ENCODE measurements around the gene NALCN.

Gene NALCN

DNA sequence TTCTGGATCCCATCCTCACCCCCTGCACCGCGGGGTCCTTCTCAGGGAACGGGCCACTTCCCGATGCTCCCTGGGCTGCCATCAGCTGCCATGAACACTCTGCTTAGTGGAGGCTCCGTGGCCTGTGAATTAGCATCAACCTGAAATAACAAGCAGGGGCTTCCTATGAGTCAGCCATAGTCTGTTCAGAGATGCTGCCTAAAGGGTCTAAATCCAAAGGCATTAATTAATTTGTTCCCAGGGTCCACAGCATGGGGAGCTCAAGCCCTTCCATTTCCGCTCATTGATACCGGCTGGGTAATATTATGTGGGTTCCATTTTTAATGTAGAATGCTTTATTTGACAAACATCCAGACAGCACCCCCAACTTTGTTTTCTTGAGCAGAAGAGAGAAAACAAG lies 399.8 kb downstream of the NALCN start:
- no peak for DNase-seq

DNA sequence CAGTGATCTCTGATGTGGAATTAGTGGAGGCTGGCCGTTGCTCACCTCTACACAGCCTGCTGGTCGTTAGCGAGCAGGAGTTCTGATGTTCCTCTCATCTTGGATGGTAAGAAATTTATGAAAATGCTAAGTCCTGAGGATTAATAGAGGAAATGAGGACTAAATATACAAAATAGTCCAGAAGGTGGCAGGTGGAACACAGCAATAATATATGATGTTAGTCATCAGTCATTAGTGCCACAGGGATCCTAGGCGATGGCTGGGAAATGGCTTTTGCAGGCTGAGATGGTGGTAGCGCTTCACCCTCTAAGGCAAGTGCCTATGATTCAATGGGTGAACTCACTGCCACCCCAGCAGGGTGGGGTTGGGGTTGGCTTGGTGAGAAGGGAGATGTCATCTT lies 403.1 kb downstream of the NALCN start:
- DNase-seq = no peak

DNA sequence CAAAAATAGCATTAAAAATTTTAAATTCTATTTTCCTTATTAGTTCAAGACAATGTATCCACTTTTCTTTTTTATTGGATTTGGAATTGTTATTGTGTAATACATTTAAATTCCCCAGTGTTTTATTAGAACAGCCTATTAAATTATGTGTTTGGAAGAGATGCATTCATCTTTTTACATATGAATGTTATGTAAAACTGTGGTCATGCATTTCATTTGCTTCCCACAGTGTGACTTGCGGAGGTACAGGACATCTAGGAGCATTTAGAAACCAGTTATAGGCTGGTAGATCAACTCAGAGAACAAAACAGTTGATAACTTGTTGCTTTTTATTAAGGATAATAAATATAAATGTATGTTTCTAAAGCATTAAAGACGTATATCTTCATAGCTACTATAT lies 406.2 kb downstream of the NALCN start:
- DNase-seq = no peak

DNA sequence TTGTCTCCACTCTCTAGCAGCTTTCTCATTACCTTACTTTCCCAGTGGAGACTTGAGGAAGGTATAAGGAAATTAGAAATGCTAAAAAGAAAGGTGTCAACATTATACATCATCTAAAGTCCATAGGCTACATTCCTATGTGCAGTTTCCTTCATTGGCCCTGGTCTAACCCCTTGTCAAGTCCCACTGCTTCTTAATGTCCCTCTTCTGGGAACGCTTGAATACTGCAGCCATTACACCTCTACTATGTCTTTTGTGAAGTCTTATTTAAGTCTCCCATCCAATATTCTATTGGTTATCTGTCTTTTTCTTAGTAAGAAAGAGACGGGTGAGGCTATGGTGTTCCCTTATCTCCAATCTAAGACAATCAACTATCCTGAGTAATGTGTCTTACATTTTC lies 409.1 kb downstream of the NALCN start:
- no peak for DNase-seq

Data from HCEC 1CT (cell line).